Aorta (tissue), 5 donors: Measurements from ENCODE around the gene AFTPH. TPM values are rescaled to one million over a fixed set of nuclear protein-coding genes. Genes with fewer than 3 reads are reported as not detected.

ENCODE experiments used
- ATAC-seq: fragments of 200-7000 bp; cut with Tn5 transposase; one replicate; pipeline ENCODE4 v1.9.1; 2022; ENCODE audit warnings: moderate library complexity; ENCODE audit not compliant: low FRiP score
- DNase-seq, 2 donors: peaks; one replicate each; pipeline ENCODE4 v3.0.0-alpha.2; 2020
- H3K27ac ChIP-seq, 2 donors: one replicate each; pipeline ENCODE4 v1.5.1; 2013; ENCODE audit warnings: low read length in 2 of 2, mild to moderate bottlenecking in 2 of 2, moderate library complexity in 2 of 2, control low read depth in 1 of 2, inconsistent platforms in 1 of 2, low read depth in 1 of 2
- H3K27me3 ChIP-seq, 2 donors: one replicate each; pipeline ENCODE4 v1.6.1; 2013; ENCODE audit warnings: control low read depth in 1 of 2, low read length in 1 of 2, mild to moderate bottlenecking in 1 of 2, moderate library complexity in 1 of 2; ENCODE audit not compliant: insufficient read depth in 2 of 2, control insufficient read depth in 1 of 2
- H3K36me3 ChIP-seq, 2 donors: one replicate each; pipeline ENCODE4 v1.6.1; 2013; ENCODE audit warnings: control low read depth in 1 of 2, low read length in 1 of 2, mild to moderate bottlenecking in 1 of 2; ENCODE audit not compliant: insufficient read depth in 2 of 2, control insufficient read depth in 1 of 2
- H3K4me1 ChIP-seq, 2 donors: one replicate each; pipeline ENCODE4 v1.6.1; 2013; ENCODE audit warnings: low read length in 2 of 2, control low read depth in 1 of 2, mild to moderate bottlenecking in 1 of 2, moderate library complexity in 1 of 2; ENCODE audit not compliant: insufficient read depth in 2 of 2, control insufficient read depth in 1 of 2
- H3K4me3 ChIP-seq, 2 donors: one replicate each; pipeline ENCODE4 v1.5.1; 2013; ENCODE audit warnings: low read length in 2 of 2, control low read depth in 1 of 2, mild to moderate bottlenecking in 1 of 2
- H3K9me3 ChIP-seq: one replicate; pipeline ENCODE4 v1.6.1; 2013; ENCODE audit warnings: mild to moderate bottlenecking, low read length; ENCODE audit not compliant: control insufficient read depth
- WGBS, 2 donors: extraction: QIAGEN DNeasy Blood & Tissue Kit; methylation state at CpG; one replicate each; pipeline ENCODE4 v1.1.7; 2013; 5-methylcytosine and 5-hydroxymethylcytosine counted together
- intact Hi-C, 2 donors: fragments of 100-400 bp; cut with DNase I; formaldehyde crosslinking; loops; one replicate each; pipeline versions ENCODE4 v1.14.2 to v1.15.0; 2022
- polyA plus RNA-seq, 2 donors: library from polyadenylated mRNA; stranded (reverse); fragments of 200-250 nt; gene quantifications; one replicate each; pipeline ENCODE4 v1.2.3, GENCODE V29; 2013
- total RNA-seq, 2 donors: library from RNA; stranded (reverse); fragmentation: NEBNext Ultra II Directional; extraction: Animal tissue kit (Norgen Biotek cat#: 25700); gene quantifications; one replicate each; pipeline ENCODE4 v1.2.1, GENCODE V29; 2021
- donor health status: healthy with polysubstance abuse.
- donor health status: Bipolar disorder and iron deficiency.
- donor health status: DM: no; HTN: no; CAD: no.
- donor health status: DM: no; HTN: no; CAD: no.
- donor health status: DM: yes; HTN: yes; CAD: no.

AFTPH gene
- total and polyA plus RNA-seq, 4 donors, result 19.5 to 30.6 (median 25.8) TPM

- no peaks in the 10 kb centered on the region for H3K27me3 ChIP-seq
- no peaks in the 10 kb centered on the region for H3K36me3 ChIP-seq
- no peak overlapping the region for H3K27ac ChIP-seq
- peaks cover 0 to 3% of the 10 kb centered on the region in 2 donors for H3K4me1 ChIP-seq
- ATAC-seq (no peak), DNase-seq (no peak)
- no peaks in the 10 kb centered on the region for H3K9me3 ChIP-seq
- WGBS, 2 donors, result 60 to 66% methylated on average over 2 of the region's 2 CpGs
- intact Hi-C loops, result loop anchor here (2.0 to 5.0 kb wide), 3 partner anchors 229 to 510 kb away; no protein-coding TSS in a partner anchor
- no peak overlapping the region for H3K4me3 ChIP-seq
Observed at GRCh38 chr2:64562148-64562784, 38.1 kb downstream of the AFTPH start.

- Histone ChIP-seq H3K4me1 (peaks cover 0 to under 1% of the 10 kb centered on the region in 2 donors), H3K27ac (no peak overlapping the region), H3K27me3 (no peaks in the 10 kb centered on the region), H3K36me3 (no peaks in the 10 kb centered on the region), H3K9me3 (no peaks in the 10 kb centered on the region), H3K4me3 (no peak overlapping the region)
- ATAC-seq, result no peak
- intact Hi-C loops, result loop anchor here (2.0 to 5.0 kb wide), 3 partner anchors 231 to 511 kb away; no protein-coding TSS in a partner anchor
- WGBS, 2 donors, result 90 to 93% methylated on average over 6 of the region's 6 CpGs
- no peak for DNase-seq
Observed at GRCh38 chr2:64563436-64563938, 39.4 kb downstream of the AFTPH start.

- 88 to 94% methylated on average over 1 of the region's 1 CpG for WGBS, 2 donors
- Histone ChIP-seq H3K36me3 (no peaks in the 10 kb centered on the region), H3K4me1 (no peaks in the 10 kb centered on the region), H3K9me3 (no peaks in the 10 kb centered on the region), H3K27me3 (no peaks in the 10 kb centered on the region), H3K27ac (no peak overlapping the region), H3K4me3 (no peak overlapping the region)
- no peak for DNase-seq
- no peak for ATAC-seq
- intact Hi-C loops, result no loop called here
Observed at GRCh38 chr2:64565949-64566710, 42.0 kb downstream of the AFTPH start.

GRCh38 chr2:64567473-64567872 lies 43.3 kb downstream of the AFTPH start:
- ATAC-seq, result no peak
- Histone ChIP-seq H3K4me1 (no peaks in the 10 kb centered on the region), H3K27ac (no peak overlapping the region), H3K4me3 (no peak overlapping the region), H3K9me3 (no peaks in the 10 kb centered on the region), H3K27me3 (no peaks in the 10 kb centered on the region), H3K36me3 (no peaks in the 10 kb centered on the region)
- no peak for DNase-seq
- 71 to 80% methylated on average over 6 of the region's 6 CpGs for WGBS, 2 donors
- intact Hi-C loops, result no loop called here

GRCh38 chr2:64568836-64569235 lies 44.7 kb downstream of the AFTPH start:
- Histone ChIP-seq H3K4me1 (no peaks in the 10 kb centered on the region), H3K27ac (no peak overlapping the region), H3K36me3 (no peaks in the 10 kb centered on the region), H3K4me3 (no peak overlapping the region), H3K27me3 (no peaks in the 10 kb centered on the region), H3K9me3 (no peaks in the 10 kb centered on the region)
- WGBS, 2 donors, result 95 to 96% methylated on average over 7 of the region's 7 CpGs
- ATAC-seq (no peak), DNase-seq (no peak)
- intact Hi-C loops, result no loop called here

GRCh38 chr2:64574871-64575270 lies 50.7 kb downstream of the AFTPH start:
- H3K36me3 ChIP-seq, result peaks cover 0 to 6% of the 10 kb centered on the region in 2 donors
- H3K4me1 ChIP-seq, result no peaks in the 10 kb centered on the region
- H3K27me3 ChIP-seq, result no peaks in the 10 kb centered on the region
- ATAC-seq (no peak), DNase-seq (no peak)
- H3K4me3 ChIP-seq, result no peak overlapping the region
- intact Hi-C loops, result no loop called here
- no peak overlapping the region for H3K27ac ChIP-seq
- WGBS, 2 donors, result 77 to 91% methylated on average over 1 of the region's 1 CpG
- H3K9me3 ChIP-seq, result no peaks in the 10 kb centered on the region

- no peak overlapping the region for H3K27ac ChIP-seq
- intact Hi-C loops, result no loop called here
- DNase-seq, result no peak
- no peak overlapping the region for H3K4me3 ChIP-seq
- no peak for ATAC-seq
- H3K9me3 ChIP-seq, result no peaks in the 10 kb centered on the region
- H3K36me3 ChIP-seq, result peaks cover 2 to 6% of the 10 kb centered on the region in 2 donors
- WGBS, 2 donors, result 87% methylated on average over 2 of the region's 2 CpGs
- no peaks in the 10 kb centered on the region for H3K4me1 ChIP-seq
- no peaks in the 10 kb centered on the region for H3K27me3 ChIP-seq
Observed at GRCh38 chr2:64581018-64581417, 56.9 kb downstream of the AFTPH start.

GRCh38 chr2:64581777-64582539 lies 57.8 kb downstream of the AFTPH start:
- Histone ChIP-seq H3K27ac (no peak overlapping the region), H3K27me3 (no peaks in the 10 kb centered on the region), H3K9me3 (no peaks in the 10 kb centered on the region), H3K36me3 (peaks cover 2 to 3% of the 10 kb centered on the region in 2 donors), H3K4me1 (no peaks in the 10 kb centered on the region), H3K4me3 (no peak overlapping the region)
- 93 to 94% methylated on average over 1 of the region's 1 CpG for WGBS, 2 donors
- DNase-seq (no peak), ATAC-seq (no peak)
- intact Hi-C loops, result no loop called here
